ENCODE data around the gene EGR4.

The EGR4 gene

DNA sequence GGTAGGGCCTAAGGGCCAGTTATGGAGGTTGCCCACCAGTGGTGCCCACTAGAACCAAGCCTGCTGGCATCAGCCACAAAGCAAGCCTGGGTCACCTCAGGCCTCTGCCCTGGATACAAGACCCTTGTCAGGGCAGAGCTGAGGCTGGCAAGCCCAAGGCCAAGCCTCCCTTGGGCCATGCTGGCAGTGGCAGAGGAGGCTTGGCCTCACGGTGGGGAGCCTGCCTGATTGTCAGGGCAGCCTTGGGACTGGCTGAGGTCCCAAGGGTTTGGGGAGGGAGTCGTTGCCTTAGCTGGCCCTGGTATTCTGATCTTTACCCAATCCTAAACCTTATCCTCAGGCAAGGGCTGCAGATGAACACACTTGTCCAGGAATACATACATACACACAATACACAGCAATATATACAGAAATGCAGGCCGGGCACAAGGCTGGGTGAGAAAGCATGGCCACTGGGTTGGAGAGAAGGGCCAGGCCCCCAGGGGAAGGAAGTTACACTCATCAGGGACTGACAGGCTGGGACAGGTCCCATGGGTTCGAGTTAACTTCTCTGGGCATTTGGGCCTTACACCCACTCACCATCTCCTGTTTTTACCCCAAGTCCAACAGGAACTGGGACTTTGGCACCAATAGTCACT, 38.2 kb downstream of the EGR4 start:
- no peak overlapping the region for H3K4me3 ChIP-seq (ENCODE audit: low read depth, low read length)
- no peak for DNase-seq (ENCODE audit: low read depth)
- TF ChIP-seq, protein P1, sequence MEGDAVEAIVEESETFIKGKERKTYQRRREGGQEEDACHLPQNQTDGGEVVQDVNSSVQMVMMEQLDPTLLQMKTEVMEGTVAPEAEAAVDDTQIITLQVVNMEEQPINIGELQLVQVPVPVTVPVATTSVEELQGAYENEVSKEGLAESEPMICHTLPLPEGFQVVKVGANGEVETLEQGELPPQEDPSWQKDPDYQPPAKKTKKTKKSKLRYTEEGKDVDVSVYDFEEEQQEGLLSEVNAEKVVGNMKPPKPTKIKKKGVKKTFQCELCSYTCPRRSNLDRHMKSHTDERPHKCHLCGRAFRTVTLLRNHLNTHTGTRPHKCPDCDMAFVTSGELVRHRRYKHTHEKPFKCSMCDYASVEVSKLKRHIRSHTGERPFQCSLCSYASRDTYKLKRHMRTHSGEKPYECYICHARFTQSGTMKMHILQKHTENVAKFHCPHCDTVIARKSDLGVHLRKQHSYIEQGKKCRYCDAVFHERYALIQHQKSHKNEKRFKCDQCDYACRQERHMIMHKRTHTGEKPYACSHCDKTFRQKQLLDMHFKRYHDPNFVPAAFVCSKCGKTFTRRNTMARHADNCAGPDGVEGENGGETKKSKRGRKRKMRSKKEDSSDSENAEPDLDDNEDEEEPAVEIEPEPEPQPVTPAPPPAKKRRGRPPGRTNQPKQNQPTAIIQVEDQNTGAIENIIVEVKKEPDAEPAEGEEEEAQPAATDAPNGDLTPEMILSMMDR (IDR thresholded peaks at IDR 0.05; ENCODE audit: control insufficient read depth, extremely low read depth, insufficient read depth) = no peak

DNA sequence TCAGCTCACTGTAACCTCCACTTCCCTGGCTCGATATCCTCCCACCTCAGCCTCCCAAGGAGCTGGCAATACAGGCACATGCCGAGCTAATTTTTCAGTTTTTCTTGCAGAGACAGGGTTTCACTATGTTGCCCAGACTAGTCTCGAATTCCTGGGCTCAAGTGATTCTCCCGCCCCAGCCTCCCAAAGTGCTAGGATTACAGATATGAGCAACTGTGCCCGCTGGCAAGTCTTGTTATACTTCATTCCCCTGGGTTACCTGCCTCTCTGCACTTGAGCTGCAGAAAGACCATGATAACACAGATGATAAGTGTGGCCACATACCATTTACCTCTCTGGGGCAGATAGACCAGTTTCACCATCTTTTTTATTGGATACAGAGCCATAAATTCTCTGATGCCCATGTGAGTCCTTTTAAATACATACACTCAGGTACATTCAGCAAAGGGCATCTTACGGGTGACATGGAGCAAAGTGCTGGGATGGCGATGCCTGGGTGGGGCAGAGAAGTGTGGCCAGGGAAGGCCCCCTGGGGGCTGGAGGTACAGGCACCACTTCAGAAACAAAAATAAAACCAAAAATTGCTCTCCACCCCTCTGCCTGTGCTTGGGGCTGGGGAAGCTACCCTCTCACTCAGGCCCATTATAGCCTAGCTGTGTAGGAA, 38.9 kb downstream of the EGR4 start:
- no peak overlapping the region for H3K4me3 ChIP-seq (ENCODE audit: low read depth, low read length)
- no peak for DNase-seq (ENCODE audit: low read depth)
- TF ChIP-seq, protein P1 (IDR thresholded peaks at IDR 0.05; ENCODE audit: control insufficient read depth, extremely low read depth, insufficient read depth) = no peak

DNA sequence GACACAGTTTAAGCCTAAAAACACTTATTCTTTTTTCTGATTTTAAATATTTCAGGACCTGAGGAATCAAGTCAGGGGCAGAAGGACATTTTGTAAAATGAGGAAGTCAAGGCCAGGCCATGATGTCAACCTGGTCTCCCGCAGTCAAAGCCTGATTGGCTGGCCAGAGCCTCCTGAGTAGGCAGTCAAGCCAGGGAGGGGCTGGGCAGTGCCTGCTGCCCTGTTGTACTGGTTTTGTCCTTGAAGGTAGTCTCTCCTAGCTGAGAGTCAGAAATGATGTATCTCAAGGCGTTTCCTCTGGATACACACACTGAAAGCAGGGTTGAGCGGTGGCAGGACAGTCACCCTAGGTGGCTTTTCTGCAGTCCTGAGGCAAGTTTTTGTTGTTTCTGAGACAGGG, 39.4 kb downstream of the EGR4 start:
- no peak overlapping the region for H3K4me3 ChIP-seq (ENCODE audit: low read depth, low read length)
- TF ChIP-seq, protein P1 (IDR thresholded peaks at IDR 0.05; ENCODE audit: control insufficient read depth, extremely low read depth, insufficient read depth) = no peak
- no peak for DNase-seq (ENCODE audit: low read depth)

DNA sequence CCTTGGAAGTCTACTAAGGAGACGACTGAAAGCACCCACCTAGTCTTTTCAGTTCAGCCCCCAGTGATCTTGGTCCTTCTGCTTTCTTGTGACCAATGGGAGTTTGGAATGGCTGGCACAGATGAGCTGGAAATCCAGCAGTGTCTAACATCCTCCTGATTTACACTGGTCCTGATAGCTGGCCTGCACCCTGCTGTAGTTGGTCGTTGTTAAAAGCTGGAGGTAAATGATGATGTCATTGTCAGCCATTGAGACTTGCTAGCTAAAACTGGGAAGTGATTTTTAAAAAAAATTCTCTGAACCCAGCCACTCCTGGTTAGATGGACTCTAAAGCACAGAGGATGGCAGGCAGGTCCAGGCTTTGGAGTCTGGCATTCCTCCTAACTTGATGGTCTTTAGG, 39.9 kb downstream of the EGR4 start:
- no peak overlapping the region for H3K4me3 ChIP-seq (ENCODE audit: low read depth, low read length)
- TF ChIP-seq, protein P1 (IDR thresholded peaks at IDR 0.05; ENCODE audit: control insufficient read depth, extremely low read depth, insufficient read depth) = no peak

DNA sequence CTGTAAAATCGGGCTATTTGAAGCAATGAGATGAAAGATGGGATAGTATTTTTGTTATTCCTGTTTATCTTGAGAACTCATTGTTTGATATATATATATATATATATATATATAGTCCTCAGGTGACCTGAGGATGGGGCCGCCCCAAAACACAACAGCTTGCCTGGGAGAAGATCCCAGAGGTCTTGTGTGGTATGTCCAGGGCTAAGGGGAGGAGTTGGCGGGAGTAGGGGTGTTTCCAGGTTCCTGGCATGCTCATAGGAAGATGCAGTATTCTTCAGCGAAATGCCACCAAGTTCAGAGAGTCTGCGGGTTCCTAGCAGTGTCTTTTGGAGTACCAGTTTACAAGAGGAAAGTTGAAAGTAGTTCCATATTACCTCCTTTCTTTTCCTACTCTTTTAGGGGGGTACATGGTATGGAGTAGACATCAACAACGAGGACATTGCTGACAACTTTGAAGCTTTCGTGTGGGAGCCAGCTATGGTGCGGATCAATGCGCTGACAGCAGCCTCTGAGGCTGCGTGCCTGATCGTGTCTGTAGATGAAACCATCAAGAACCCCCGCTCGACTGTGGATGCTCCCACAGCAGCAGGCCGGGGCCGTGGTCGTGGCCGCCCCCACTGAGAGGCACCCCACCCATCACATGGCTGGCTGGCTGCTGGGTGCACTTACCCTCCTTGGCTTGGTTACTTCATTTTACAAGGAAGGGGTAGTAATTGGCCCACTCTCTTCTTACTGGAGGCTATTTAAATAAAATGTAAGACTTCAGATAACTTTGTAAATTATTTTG, 40.9 kb downstream of the EGR4 start:
- H3K4me3 ChIP-seq (ENCODE audit: low read depth, low read length) = no peak overlapping the region
- DNase-seq (ENCODE audit: low read depth) = no peak
- TF ChIP-seq, protein P1 (IDR thresholded peaks at IDR 0.05; ENCODE audit: control insufficient read depth, extremely low read depth, insufficient read depth) = no peak

More for the DNA sequence above, 39.9 kb downstream of the EGR4 start:
- DNase-seq (ENCODE audit: low read depth) = no peak

DNA sequence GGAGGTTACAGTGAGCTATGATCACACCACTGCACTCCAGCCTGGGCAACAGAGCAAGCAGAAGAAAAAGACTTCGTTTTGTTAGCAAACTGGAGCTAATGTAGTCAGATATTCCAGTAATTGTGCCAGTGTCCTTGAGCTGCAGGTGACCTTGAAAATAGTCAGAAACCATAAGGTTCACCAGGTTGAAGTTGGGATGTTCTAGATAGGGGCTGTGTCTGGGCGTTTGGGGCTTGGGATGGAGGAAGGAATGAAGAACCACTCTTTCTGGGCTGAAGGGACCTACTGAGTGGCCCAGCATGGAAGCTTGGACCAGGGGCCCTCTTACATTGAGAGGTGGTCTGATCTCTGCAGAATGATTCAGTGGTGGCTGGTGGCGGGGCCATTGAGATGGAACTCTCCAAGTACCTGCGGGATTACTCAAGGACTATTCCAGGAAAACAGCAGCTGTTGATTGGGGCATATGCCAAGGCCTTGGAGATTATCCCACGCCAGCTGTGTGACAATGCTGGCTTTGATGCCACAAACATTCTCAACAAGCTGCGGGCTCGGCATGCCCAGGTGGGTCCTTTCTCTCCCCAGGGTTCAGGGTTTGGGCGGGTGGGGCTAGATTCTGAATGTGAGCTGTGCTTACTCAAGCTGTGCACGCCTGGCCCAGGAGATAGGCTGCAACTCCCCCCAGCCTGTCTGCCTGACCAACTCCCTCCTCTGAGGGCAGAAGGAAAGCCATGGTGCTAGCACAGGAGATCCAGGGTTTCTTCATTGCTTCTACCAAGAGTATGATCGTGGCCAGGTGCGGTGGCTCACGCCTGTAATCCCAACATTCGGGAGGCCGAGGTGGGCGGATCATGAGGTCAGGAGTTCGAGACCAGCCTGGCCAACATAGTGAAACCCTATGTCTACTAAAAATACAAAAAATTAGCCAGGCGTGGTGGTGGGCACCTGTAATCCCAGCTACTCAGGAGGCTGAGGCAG, 42.2 kb downstream of the EGR4 start:
- no peak overlapping the region for H3K4me3 ChIP-seq (ENCODE audit: low read depth, low read length)
- DNase-seq (ENCODE audit: low read depth) = no peak
- TF ChIP-seq, protein P1 (IDR thresholded peaks at IDR 0.05; ENCODE audit: control insufficient read depth, extremely low read depth, insufficient read depth) = no peak

Data from LNCaP clone FGC (cell line).